ENCODE measurements around the gene PLK4.

GRCh38 chr4:127870688-127871087, 10.0 kb upstream of the PLK4 start:
- TF ChIP-seq CTCF (IDR thresholded peaks at IDR 0.05), result no peak
- TF ChIP-seq POLR2A (IDR thresholded peaks at IDR 0.05), result no peak
